ENCODE measurements around the gene ZBTB18.
A peak's percentile ranks its signal among the peaks of the same experiment; 100 is the strongest.
"Not testable (repeated sequence)": the region's sequence is repeated elsewhere in the genome, so short reads cannot be mapped to it uniquely, and the experiment has no call there.

ZBTB18 gene

GRCh38 chr1:244042293-244042692, 8.8 kb upstream of the ZBTB18 start:
- no peak for DNase-seq

GRCh38 chr1:244044423-244044822, 6.7 kb upstream of the ZBTB18 start:
- no peak for DNase-seq

- DNase-seq = not testable (repeated sequence)
Measured at GRCh38 chr1:244046254-244046653, 4.8 kb upstream of the ZBTB18 start.

DNA sequence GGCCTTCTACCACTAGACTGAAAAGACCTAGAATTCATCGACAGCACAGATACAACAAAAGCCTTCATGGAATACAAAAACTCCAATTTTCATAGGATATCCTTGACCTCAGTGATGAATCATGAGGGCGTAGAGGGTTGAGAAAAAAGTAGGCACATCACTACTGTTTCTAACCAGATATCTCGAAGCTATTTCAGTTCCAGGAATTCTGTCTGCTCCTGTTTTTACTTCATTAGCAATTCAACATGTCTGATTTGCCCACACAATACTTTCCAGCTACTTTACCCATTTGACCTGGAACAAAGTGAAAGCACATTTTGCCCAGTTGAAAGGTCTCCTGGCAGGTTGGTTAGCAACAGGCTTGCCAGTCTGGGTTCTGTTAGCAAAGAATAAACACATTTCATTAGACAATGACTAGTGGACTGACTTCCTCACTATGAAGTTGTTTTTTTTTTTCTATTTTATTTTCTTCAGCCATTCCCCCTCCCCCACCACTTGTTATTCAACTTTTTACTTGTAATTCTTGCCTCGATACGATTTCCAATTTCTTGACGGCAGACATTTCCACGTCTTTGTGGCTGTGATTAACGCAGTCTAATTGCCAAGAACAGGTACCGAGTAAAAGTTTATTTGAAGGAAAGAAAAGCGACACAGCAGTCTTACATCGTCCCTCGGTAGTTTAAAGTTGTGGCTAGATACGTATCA, 4.0 kb upstream of the ZBTB18 start:
- DNase-seq = no peak

- no peak for DNase-seq
Measured at GRCh38 chr1:244047621-244048255, 3.3 kb upstream of the ZBTB18 start.

DNA sequence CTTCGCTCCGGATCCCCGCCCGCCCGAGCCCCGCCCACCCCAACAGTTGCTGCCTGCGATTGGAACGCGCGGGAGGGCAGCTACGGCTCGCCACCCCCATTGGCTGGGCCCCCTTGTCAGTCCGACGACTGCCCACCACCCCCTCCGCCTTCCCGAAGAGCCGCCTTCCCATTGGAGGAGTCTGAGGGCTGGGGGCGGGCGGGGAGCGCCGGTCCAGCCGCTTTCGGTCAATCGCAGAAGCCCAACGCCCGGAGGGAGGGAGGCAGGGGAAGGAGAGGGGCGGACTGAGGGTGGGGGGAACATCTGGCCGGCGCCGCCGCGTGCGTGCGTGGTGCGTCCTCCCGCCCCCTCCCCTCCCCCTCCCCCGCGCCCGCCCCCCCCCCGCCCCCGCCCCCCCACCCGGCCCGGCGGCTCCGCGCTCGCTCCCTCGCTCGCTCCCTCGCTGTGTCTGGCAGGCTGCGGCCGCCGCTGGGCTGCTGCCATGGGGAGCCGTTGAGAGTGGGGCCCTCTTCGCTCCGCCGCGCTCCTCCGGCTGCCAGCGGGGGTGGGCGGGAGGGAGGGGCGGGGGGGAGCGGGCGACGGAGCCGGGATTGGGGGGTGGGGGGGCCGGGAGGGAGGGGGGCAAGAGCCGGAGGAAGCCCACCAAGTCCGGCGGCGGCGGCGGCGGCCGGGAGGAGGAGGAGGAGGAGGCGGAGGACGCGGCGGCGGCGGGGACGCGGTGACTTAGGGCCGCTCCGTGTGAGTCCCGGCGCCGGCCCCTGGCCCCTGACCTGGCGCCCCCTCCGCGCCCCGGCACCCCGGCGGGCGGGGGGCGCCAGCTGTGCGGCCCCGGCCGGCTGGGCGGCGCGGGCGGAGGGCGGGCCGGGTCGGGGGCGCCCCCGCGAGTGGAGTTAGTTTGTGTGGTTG, 2.6 kb upstream of the ZBTB18 start:
- peak; percentile 99 for DNase-seq

GRCh38 chr1:244049162-244050013, 1.7 kb upstream of the ZBTB18 start:
- peak; percentile 26 for DNase-seq

DNA sequence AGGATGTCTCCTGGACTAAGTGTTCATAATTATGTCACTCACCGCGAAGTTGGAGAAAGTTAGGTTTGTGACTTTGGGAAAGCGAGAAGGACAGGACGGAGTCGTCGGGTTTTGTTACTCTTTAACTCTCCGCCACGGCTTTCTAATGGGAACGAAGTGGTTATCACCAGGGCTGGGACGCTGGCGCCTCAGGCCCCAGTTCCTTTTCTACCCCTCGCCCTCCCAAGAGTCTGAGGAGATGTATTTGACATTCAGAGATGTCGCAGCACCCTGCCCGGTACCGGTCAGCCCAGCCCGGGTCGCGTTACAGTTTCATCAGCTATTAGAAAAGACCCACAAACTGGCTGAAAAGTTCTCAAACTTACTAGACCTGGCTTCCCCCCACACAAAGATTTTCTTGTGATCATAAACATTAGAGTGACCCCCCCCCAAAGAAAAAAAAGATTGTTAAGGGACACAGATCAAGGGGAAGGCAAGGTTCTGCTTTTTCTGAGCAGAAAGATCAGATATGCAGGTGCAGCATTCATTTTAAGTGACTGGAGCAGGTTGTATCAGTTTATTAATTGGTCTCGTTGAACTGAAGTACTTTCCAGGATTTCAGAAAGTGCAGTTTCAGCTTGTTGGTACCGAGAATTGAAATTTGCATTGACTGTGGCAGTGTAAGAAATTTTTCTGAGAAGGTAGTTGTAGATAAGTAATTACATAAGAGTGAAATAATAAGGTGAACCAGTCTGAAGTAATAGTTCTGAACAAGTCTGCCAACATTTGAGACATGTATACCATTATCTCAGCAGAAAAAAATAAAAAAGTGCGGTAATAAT, 859 bp upstream of the ZBTB18 start:
- no peak for DNase-seq

- DNase-seq = peak; percentile 65
Measured at GRCh38 chr1:244052016-244052727, 1.1 kb downstream of the ZBTB18 start.

- DNase-seq = no peak
Measured at GRCh38 chr1:244052728-244053312, 1.7 kb downstream of the ZBTB18 start.

- no peak for DNase-seq
Measured at GRCh38 chr1:244053831-244054230, 2.7 kb downstream of the ZBTB18 start.

GRCh38 chr1:244054247-244054923, 3.3 kb downstream of the ZBTB18 start:
- no peak for DNase-seq

DNA sequence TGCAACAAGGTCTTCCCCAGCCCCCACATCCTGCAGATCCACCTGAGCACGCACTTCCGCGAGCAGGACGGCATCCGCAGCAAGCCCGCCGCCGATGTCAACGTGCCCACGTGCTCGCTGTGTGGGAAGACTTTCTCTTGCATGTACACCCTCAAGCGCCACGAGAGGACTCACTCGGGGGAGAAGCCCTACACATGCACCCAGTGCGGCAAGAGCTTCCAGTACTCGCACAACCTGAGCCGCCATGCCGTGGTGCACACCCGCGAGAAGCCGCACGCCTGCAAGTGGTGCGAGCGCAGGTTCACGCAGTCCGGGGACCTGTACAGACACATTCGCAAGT, 3.8 kb downstream of the ZBTB18 start:
- DNase-seq = peak; percentile 60

GRCh38 chr1:244056577-244056976, 5.5 kb downstream of the ZBTB18 start:
- peak; percentile 57 for DNase-seq

DNA sequence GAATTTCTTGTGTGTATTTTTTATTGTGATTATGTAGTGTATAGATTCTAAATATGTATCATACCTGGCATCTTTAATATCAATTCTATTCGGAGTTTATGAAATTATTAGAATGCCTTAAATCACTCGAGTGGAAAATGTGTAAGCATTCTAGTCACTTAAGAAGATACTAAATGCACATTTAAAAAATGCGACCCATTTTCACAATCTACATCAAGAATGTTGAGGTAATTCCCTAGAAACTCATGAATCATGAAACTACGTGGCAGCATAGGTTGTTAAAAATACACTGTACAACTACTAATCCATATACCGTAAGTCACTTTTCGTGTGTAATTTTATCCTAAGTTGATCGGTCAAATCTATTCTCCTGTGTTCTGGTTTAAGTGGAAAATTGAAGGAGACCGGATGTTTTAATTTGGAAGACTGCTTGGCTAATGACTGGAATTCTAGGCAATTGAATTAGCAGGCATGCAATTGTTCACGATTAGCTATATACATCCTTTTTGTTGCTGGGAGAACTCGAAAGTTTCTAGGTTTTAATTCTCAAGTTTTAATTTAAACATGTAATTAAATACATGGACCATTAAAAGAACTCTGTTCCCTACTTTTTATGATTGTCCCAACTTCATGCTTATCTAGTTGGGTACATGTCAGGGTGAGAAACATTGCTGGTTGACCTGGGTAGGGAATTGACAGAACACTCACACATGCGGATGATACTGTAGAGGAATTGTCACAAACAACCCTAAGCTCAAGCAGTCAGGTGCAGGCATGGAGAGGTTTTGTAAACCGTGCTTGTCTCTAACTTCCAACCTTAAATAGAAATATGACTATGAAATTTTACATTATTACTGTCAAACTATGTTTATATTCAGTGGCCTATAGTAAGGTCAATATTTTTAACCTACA, 6.6 kb downstream of the ZBTB18 start:
- DNase-seq = peak; percentile 54

DNA sequence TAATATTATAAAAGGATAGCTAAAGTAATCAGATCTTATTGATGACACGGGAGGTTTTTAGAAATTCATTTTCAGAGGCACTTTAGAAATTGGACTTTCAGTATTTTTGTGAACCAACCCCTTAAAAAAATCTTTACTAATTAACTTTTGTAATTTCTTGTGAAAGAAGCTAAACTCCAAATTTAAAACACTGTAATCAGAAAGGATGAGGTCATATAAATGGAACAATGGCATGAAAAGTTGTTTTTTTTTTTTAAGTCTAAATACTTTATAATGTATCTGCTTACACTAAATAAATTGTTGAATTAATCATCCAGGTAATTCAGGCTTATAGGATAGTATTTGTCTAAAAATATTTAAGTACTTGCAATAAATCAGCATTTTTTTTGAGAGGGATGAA, 9.0 kb downstream of the ZBTB18 start:
- no peak for DNase-seq

DNA sequence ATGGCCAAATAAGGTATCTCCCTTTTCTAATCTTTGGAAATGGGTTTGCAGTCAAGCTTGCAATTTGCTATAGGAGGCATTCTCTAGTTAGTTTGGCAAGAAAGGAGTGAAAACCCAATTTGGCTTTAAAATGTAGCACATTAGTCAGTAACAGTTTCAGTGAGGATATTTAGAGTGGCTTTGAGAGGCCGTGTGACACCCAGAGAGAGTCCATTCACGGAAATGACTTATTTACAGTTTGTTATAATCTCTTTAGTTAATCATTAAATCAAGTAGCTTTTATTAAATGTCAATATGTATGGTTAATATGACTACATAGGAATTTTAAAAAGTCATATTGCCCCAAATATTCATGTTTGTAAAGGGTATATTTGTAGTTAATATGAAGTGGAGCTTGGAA, 9.6 kb downstream of the ZBTB18 start:
- DNase-seq = peak; percentile 66

DNA sequence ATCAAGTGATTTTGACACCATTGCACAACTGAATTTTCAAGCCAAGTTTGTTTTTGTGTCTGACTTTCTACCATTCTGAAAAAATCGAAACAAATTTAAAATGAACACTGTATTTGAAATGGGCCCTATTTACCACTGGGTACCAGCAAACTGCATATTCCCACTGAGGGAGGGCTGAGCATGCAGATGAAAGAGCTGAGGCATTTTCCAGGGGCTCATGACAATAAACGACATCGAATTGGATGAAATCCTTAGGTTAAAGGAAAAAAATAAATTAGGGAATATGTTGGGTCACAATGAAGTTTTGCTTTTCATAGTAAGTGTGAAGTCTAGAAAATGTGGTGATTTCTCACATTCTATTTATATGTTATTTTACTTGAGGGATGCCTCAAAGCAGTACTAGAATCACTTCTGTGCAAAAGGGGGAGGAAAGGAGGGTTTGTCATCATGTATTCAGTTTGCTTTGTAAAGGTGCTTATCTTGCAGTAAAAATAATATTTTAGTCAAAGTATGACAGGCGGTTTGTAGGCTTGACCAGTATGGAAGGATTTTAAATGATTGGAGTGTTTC, 11.2 kb downstream of the ZBTB18 start:
- DNase-seq = no peak

GRCh38 chr1:244063498-244063897, 12.4 kb downstream of the ZBTB18 start:
- DNase-seq = peak; percentile 68
